Inflammatory macrophage (primary cell): Measurements from ENCODE around the gene KRT83.
"Not testable (repeated sequence)": the region's sequence is repeated elsewhere in the genome, so short reads cannot be mapped to it uniquely, and the experiment has no call there.

Experiments
- DNase-seq, 2 donors: peaks; one replicate each; pipeline ENCODE4 v3.0.0-alpha.2; 2020 to 2022

KRT83 gene

GRCh38 chr12:52352951-52353350 is 31.8 kb upstream of the KRT83 start:
- peak in 1 of 2 donors; percentile 17 for DNase-seq

GRCh38 chr12:52351196-52352059 is 30.2 kb upstream of the KRT83 start:
- DNase-seq = no peak

DNA sequence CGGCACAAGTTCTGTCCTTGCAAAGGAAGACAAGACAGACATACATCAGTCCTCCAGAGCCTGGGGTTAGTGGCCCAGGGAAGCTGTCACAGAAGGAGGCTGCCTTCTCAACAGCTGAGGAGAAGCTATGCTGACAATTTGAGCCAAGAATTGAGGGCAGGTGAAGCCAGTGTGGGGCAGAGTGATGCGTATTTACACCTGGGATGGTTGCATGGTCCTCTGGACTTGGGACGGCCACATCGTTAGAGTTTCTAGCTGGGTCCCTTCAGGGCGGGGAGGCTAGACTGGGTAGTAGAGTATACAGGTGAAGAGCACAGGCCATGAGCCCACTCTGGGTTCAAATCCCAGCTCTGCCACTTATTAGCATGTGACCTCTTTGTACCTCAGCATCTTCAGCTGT is 29.6 kb upstream of the KRT83 start:
- no peak for DNase-seq

DNA sequence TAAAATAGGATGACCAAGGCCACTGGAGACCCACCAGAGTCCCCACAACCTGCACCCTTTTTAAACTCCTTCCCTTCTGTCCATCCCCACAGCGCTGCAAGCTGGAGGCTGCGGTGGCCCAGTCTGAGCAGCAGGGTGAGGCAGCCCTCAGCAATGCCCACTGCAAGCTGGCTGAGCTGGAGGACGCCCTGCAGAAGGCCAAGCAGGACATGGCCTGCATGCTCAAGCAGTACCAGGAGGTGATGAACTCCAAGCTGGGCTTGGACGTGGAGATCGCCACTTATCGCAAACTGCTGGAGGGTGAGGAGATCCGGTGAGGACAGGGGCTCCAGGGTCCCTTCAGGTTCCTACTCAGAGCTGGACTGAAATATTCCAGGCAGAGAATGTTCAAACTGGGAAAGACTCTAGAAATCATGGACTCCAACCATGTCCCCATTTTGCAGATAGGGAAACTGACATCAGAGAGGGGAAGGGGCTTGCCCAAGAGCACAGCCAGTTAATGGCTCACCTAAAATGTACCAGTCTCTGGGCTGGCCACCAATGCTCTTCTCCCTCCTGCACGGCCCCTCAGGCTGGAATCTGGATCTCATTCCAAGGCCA is 28.9 kb upstream of the KRT83 start:
- no peak for DNase-seq

DNA sequence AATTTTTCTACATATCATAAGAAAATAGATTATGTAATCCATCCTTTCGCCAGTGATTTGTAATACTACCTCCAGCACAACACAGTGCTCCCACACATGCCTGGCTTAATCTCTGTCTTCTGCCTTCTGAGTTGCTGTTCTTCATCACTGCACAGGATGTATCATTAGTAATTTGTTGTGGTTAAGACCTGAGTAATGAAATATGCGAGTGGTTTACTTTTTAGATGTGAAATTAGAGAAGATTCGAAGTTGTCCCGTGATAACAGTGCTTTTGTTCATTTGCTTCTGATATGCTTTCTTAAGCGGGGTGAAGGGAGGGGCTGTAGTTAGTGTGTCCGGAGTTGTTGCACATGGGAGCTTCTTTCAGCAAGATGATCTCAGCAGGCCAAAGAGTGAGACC is 28.0 kb upstream of the KRT83 start:
- DNase-seq = no peak

- no peak for DNase-seq
Observed at GRCh38 chr12:52347551-52348510, 26.6 kb upstream of the KRT83 start.

DNA sequence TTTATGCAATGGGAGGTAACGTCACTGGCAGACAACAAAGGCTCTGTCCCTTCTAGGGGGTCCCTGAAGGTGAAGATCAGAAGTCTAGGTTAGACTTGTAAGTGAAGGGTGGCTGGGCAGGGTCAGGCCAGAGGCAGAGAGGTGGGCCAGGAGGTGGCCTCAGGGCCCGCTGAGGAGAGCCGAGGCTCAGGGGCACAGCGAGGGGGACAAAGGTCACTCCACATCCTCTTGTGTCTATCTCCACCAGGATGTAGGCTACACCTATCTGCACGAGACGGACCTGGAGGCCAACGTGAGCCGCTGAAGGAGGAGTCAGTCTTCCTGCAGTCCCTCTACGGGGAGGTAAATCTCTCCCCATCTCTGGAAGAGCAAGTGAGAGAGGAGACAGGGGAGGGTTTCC is 25.8 kb upstream of the KRT83 start:
- no peak for DNase-seq

- DNase-seq = peak; percentile 50 to 73
Observed at GRCh38 chr12:52346593-52346992, 25.4 kb upstream of the KRT83 start.

DNA sequence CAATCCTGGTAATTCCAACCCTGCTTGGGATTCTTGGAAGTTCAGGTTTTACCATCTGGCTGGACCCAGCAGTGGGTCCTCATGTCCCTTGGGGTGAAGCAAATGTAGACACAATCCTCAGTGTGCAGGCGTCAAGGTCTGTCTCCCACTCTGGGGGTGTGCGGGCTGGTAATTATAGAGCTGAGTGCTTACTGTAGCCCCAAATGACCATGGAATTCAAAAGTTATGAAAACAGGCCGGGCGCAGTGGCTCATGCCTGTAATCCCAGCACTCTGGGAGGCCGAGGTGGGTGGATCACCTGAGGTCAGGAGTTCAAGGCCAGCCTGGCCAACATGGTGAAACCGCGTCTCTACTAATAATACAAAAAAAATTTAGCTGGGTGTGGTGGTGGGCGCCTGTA is 23.8 kb upstream of the KRT83 start:
- DNase-seq = not testable (repeated sequence)

- peak in 1 of 2 donors; percentile 24 for DNase-seq
Observed at GRCh38 chr12:52344111-52344510, 22.9 kb upstream of the KRT83 start.

- DNase-seq = no peak
Observed at GRCh38 chr12:52343550-52343949, 22.4 kb upstream of the KRT83 start.

DNA sequence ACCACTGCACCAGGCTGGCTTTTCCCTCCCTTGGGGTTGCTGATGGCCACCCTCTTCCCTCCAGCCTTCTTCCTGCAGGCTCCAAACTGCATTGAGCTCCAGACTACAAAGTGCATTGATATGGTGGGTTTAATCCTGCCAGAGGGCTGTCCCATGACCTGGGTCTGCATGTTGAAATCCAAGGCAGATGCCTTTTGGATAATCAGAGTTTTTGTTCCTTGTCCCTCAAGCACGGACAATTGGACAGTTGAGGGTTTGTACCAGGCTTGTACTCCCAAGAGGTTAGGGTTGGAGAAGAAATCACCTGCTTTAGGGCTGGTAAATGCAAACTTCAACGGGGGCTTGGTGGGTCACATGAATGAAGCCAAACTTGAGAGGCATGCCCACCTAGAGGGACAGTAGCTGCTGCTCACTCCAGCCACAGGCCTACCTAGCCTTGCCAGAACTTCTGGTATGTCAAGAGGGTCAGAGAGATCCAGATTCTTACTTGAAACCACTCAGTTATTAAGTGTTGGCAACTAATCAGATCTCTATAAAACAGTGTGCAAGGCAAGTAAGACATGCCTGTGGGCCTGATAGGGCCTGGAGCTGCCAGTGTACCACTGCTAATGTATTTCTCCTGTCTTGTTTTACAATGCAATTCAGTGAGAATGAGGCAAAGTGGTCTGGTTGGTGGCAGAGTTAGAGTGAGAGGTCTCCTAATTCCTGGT is 21.7 kb upstream of the KRT83 start:
- no peak for DNase-seq

GRCh38 chr12:52341066-52341580 is 19.9 kb upstream of the KRT83 start:
- no peak for DNase-seq

DNA sequence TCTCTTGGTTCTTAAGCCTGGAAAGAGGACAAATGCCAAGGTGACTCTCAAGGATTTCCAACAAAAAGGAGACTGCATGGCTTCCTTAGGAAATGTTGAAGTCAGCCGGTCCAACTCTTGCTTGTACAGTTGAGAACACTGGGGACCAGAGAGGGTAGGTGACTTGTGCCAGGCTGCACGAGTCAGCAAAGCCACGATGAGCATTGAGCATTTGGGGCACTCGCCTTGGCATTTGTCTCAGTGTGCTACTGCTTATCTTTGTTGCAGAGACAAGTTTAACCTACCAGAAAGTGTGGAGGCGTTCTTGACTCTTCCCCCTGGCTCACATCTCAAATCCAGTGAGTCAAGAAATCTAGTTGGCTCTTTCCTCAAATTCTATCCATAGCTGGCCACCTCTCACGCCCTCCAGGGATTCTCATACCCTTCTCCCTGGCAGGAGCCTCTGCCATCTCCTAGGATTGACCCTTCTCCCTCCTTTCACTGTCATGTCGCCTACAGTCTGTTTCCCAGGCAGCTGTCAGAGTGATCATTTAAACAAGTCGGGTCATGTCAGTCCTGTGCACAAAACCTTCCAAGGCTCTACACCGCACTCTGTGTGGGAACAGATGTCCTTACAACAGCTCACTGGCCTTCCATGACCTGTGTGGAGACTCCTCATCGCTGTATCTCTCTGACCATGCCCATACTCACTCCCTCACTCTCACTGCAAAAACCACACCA is 17.2 kb upstream of the KRT83 start:
- no peak for DNase-seq

GRCh38 chr12:52337054-52337453 is 15.9 kb upstream of the KRT83 start:
- DNase-seq = no peak

GRCh38 chr12:52336641-52337040 is 15.4 kb upstream of the KRT83 start:
- no peak for DNase-seq

DNA sequence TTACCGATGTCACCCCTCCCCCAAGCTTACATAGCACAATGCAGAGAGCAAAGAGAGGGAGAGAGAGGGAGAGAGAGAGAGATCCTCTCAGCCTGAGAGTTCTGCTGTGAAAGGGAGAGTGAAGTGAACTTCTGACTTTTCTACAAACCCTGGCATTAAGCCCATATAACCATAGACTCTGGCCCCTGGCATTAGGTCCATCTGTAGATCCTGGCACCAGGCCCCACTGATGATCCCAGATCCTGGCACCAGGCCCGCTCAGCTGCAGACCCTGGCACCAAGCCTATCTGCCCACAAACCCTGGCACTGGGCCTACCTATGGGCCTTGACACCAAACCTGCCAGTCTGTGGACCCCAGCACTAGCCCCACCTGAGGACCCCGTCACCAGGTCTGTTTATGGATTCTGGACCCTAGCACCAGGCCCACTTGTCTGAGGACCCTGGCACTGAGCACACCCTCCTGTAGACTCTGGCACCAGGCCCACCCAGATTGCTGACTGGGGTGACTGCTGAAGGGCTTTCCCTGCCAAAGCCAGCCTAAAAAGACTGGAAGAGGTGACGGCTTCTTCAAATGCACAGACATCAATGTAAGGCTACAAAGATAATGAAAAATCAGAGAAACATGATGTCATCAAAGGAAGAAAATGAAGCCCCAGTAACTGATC is 14.5 kb upstream of the KRT83 start:
- DNase-seq = no peak

- no peak for DNase-seq
Observed at GRCh38 chr12:52334185-52334584, 13.0 kb upstream of the KRT83 start.

DNA sequence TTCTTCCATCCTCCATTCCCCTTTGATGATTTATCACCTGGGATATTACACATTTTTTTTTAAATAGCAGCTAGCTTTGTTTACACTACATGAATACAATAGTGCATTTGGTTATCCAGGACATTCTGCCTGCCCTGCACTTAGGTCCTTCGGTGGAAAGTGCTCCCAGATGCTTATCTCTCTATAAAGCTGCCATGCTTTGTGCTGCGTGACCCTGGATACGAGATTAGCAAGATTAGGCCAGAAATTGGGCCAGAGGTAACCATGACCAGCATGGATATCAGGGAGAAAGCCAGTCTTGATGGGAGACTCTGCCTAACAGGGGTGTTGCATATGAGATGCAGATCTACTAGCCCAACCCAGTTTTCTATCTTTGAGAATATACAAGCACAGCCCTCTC is 12.1 kb upstream of the KRT83 start:
- DNase-seq = no peak

DNA sequence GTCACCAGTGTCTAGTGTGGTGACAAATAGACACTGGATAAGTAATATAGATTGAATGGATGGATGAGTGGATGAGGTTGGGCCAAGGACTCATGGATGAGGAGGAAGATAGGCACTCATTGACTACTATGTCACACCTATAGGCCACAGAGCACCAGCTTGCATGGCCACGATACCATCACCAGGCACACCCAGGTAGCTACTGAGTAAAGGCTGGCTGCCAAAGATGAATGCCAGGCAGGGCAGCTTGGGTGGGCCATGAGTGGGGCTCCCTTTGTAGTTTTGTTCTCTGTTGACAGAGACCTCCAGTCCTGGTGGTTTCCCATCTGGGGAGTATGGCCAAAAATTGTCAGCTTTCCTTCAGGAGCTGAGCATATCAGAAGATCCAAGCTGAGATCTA is 11.2 kb upstream of the KRT83 start:
- no peak for DNase-seq

DNA sequence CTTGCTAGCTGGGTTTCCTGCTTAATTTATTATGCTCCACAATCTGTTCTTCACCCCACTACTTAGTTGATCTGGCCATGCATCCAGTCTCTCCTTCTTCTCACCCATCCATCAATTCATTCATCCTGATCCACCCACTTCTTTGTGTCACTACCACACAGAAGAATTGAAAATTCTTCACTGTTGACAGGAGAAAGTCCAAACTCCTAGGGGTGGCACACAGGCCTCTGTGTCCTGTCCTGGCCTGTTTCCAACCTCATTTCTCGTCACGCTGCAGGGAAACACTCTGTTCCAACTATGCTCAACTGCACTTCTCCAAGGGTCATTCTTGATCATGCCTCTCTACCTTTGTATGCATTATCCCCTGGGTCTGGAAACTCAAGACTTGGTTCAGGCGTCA is 10.6 kb upstream of the KRT83 start:
- no peak for DNase-seq
